HG02610 (cell line): ENCODE data around the gene KCNG4.

Experiments used
- ATAC-seq: cut with Tn5 transposase; IDR thresholded peaks from one replicate; pipeline ENCODE4 v1.9.1; 2021; ENCODE audit warnings: mild to moderate bottlenecking, moderate library complexity; ENCODE audit not compliant: unreplicated experiment

The KCNG4 gene

GRCh38 chr16:84266451-84266850 is 26.6 kb upstream of the KCNG4 start:
- no peak for ATAC-seq

DNA sequence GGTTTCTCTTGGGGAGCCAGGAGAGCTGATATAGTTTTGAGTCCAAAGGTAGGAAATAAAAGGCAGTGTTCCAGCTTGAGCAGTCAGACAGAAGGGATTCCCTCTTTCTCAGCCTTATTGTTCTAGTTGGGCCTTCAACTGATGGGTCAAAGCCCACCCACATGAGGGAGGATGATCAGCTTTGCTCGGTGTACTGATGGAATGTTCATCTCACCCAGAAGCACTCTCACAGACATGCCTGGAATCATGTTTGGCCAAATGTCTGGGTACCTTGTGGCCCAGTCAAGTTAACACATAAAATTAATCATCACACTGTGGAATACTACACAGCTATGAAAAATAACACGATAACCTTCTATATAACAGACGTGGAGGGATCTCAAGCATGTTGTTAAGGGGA is 23.1 kb upstream of the KCNG4 start:
- no peak for ATAC-seq

DNA sequence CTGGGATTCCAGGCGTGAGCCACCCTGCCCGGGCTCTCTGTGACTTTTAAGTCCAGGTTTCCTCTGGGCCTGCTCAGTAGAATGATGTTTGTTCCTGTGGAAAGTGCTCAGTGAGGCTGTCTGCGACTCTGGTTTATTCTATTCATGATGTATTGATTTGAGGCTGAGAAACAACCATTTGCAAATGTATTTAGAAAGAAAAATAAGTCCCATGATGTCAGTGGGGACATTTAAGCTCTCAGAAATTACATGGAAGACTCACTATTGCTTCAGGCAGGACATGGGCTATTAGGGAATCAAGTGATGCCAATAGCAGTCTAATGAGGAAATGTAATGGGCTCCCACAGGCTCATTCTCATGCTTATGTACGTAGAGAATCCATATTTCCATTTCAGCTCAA is 22.2 kb upstream of the KCNG4 start:
- no peak for ATAC-seq

GRCh38 chr16:84260766-84261554 is 21.1 kb upstream of the KCNG4 start:
- no peak for ATAC-seq

GRCh38 chr16:84259691-84260090 is 19.9 kb upstream of the KCNG4 start:
- ATAC-seq = no peak

- ATAC-seq = no peak
Measured at GRCh38 chr16:84258266-84258665, 18.5 kb upstream of the KCNG4 start.

DNA sequence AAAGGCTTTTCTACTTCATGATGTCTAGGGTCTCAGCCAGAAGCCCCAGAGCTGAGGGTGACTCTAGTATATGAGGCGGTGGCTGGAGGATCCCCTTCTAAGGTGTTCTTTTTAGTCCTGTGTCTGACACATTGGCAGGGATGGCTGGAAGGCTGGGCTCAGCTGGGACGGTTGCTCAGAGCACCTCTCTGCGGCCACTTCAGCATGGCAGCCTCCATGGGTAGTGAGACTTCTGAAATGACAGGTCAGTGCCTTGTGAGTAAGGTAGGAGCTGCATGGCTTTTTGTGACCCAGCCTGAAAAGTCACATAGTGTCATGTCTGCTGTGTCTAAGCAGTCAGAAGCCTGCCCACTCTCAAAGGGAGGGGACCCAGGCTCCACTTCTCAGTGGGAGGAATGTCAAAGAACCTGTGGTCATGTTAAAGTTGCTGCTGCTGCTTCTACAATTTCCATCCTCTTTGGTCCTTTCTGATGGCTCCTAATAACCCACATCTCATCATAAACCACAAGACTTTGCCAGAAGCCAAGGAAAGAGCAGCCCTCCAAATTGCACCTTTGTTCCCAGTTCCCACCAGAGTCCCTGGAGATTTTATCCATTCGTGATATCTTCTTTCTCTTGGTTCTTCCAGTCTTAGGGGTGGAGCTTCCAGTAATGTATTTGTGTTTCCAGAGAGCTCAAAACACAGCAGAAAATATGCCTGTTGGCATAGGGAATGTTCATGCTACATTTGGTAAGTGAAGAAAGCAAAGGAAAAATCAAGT is 15.4 kb upstream of the KCNG4 start:
- ATAC-seq = no peak

- ATAC-seq = no peak
Measured at GRCh38 chr16:84254062-84254461, 14.2 kb upstream of the KCNG4 start.

DNA sequence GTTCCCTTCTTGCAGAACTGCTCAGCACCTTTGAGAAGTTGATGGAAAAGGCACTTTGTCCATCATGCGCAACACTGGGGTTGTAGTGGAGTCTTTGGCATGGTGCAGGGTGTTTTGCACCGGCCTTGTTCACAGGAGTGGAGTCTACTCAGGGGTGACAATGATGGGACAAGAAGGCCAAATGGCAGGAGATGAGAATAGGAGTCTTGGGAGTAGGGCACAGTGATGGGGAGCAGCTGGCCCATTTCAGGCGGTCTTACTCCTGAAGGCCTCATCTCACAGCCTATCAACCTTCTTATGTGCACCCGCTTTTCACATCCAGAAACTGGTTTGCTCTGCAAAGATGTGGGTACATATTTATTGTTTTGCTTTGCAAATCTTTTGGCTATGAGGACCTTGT is 13.4 kb upstream of the KCNG4 start:
- ATAC-seq = no peak

- ATAC-seq = no peak
Measured at GRCh38 chr16:84252184-84252583, 12.4 kb upstream of the KCNG4 start.

DNA sequence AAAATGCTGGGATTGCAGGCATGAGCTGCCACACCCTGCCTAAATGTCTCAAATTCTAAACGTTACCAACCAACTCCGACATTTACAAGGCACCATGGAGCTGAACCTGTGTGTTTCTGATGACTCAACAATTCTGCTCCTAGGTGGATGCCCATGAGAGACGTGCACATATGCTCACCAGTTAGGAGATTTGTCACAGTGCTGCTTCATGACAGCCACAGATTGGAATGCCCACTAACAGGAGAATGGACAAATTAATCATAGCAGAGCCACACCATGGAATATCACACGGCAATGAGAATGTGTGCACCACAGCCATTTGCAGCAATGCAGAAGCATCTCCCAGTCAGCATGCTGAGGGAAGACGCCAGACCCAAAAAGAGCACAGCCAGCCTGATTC is 8.0 kb upstream of the KCNG4 start:
- ATAC-seq = no peak

DNA sequence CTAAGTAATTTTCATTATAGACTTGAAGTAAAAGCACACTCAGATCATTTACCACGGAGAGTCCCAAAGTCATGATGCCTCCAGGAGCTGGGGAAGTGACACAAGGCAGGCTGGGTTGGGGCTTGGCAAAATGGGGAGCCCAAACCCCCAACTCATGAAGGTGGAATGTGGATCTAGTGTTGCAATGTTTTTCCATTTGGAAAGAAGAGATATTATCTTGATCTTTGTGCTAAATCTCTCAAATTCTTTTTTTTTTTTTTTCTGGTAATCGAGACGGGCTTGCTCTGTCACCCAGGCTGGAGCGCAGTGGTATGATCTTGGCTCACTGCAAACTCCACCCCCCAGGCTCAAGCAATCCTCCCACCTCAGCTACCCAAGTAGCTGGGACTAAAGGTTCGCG is 7.5 kb upstream of the KCNG4 start:
- no peak for ATAC-seq

- ATAC-seq = no peak
Measured at GRCh38 chr16:84246679-84247077, 6.9 kb upstream of the KCNG4 start.

DNA sequence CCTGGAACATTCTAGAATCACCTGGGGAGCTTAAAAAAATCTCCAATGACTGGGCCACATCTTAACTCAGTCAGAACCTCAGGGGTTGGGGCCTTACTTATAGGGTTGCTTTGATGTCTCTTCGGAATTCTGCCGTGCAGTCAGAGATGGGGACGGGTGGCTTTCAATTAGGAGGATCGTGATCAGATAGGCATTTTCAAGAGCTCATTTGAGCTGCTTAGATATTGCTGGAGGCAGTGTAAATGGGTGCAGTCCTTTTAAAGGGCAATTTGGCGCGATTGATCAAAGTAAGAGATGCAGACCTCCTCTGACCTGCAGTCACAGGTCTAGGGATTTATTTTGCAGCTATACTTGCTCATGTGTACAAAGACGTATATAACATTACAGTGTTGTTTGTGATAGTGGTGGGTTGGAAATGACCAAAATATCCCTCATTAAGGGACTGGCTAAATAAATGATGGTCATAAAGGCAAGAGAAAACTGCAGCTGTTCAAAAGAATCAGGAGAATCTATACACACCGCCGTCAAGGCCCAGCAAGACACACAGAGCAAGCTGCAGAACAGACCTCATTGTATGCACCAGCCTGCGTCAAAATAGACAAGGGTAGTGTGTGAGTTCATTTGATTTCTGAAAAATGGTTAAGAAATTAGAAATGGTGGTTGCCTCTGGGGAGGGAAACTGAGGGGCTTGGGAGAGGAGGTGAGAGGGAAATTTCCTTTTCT is 6.3 kb upstream of the KCNG4 start:
- ATAC-seq = no peak

DNA sequence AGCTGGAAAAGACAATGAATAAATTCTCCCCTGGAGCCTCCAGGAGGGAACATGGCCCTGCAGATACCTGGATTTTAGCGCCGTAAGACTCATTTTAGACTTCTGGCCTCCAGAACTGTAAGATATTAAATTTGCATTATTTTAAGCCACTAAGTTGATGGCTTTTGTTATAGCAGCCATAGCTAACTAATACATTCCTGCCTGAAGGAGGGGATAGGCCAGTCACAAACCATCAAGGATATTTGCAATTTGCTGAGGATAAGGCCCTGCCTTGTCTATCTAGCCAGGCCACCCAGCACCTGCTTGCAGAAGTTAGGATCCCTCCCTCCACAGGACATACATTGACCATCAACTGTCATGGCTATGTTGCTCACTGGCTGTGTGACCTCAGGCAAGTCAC is 4.9 kb upstream of the KCNG4 start:
- ATAC-seq = no peak

- ATAC-seq = no peak
Measured at GRCh38 chr16:84243732-84244131, 3.9 kb upstream of the KCNG4 start.

GRCh38 chr16:84242839-84243238 is 3.0 kb upstream of the KCNG4 start:
- no peak for ATAC-seq

GRCh38 chr16:84241778-84242177 is 2.0 kb upstream of the KCNG4 start:
- ATAC-seq = no peak

GRCh38 chr16:84240455-84240854 is 643 bp upstream of the KCNG4 start:
- no peak for ATAC-seq

- ATAC-seq = no peak
Measured at GRCh38 chr16:84239141-84239769, 557 bp downstream of the KCNG4 start.

DNA sequence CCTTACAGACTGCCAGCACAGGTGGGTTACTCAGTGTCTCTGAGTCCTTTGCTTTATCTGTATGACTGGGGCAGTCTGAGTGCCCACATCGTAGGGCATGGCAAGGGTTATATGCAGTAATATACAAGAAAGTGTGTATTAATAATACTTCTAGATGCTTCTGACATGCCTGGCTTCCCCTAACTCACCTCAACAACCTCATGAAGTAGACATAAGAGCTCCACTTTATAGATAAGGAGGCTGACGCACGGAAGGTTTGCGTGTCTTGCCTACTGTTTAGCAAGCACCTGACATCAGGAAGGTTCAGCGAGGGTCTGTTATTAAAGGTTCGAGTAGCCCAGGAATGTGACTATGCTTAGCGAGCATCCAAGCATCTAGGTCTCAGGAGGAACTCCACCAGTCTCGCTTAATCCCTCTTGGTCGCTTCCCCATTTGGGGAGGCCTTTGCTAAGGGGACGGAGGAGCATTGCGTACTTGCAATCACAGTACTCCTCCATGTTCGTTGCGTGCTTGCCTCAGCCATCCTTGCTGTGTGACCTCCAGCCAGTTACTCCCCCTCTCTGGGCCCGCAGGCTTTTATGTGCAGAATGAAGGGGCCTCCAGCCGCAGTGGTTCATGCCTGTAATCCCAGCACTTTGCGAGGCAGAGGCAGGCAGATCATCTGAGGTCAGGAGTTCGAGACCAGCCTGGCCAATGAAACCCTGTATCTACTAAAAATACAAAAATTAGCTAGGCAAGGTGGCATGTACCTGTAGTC is 1.6 kb downstream of the KCNG4 start:
- ATAC-seq = no peak
